ENCODE measurements around the gene SH3GL2.

Gene SH3GL2

DNA sequence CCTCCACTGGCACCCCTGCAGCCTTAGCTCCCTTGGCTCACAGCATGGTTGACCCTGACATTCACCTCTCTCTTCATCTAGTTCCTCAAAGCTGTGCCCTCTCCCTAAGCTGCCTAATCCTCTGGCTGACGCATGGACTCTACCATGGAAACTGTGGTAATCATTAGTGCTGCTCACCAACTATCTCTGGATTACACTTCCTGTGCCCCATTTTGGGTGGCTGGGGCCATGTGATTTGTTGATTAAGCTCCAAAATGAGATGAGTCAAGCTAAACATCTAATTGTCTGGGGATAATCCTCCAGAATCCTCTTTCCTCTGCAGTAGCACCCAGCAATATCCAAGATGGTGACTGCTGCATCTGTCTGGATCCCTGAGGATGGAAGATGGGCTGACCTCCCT, 264.4 kb downstream of the SH3GL2 start:
- no peak for TF ChIP-seq NFIC (IDR thresholded peaks at IDR 0.05)
- no peak for TF ChIP-seq YY1 (IDR thresholded peaks at IDR 0.05; ENCODE audit: low read depth)
- TF ChIP-seq, protein P1, sequence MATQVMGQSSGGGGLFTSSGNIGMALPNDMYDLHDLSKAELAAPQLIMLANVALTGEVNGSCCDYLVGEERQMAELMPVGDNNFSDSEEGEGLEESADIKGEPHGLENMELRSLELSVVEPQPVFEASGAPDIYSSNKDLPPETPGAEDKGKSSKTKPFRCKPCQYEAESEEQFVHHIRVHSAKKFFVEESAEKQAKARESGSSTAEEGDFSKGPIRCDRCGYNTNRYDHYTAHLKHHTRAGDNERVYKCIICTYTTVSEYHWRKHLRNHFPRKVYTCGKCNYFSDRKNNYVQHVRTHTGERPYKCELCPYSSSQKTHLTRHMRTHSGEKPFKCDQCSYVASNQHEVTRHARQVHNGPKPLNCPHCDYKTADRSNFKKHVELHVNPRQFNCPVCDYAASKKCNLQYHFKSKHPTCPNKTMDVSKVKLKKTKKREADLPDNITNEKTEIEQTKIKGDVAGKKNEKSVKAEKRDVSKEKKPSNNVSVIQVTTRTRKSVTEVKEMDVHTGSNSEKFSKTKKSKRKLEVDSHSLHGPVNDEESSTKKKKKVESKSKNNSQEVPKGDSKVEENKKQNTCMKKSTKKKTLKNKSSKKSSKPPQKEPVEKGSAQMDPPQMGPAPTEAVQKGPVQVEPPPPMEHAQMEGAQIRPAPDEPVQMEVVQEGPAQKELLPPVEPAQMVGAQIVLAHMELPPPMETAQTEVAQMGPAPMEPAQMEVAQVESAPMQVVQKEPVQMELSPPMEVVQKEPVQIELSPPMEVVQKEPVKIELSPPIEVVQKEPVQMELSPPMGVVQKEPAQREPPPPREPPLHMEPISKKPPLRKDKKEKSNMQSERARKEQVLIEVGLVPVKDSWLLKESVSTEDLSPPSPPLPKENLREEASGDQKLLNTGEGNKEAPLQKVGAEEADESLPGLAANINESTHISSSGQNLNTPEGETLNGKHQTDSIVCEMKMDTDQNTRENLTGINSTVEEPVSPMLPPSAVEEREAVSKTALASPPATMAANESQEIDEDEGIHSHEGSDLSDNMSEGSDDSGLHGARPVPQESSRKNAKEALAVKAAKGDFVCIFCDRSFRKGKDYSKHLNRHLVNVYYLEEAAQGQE (IDR thresholded peaks at IDR 0.05; ENCODE audit: low read depth): no peak
- TF ChIP-seq TCF12 (IDR thresholded peaks at IDR 0.05; ENCODE audit: low read depth): no peak
- TF ChIP-seq CREB1 (IDR thresholded peaks at IDR 0.05; ENCODE audit: low read depth): no peak
- TF ChIP-seq EP300 (IDR thresholded peaks at IDR 0.05; ENCODE audit: borderline replicate concordance): no peak
- TF ChIP-seq EGR1 (IDR thresholded peaks at IDR 0.05): no peak
- TF ChIP-seq USF1 (IDR thresholded peaks at IDR 0.05): no peak
